Pons (tissue), 1 donor: ENCODE data around the gene LCT.

ENCODE experiments used
- DNase-seq: peaks from one replicate; pipeline ENCODE4 v3.0.0-alpha.2; 2016; ENCODE audit warnings: low spot score

The LCT gene

DNA sequence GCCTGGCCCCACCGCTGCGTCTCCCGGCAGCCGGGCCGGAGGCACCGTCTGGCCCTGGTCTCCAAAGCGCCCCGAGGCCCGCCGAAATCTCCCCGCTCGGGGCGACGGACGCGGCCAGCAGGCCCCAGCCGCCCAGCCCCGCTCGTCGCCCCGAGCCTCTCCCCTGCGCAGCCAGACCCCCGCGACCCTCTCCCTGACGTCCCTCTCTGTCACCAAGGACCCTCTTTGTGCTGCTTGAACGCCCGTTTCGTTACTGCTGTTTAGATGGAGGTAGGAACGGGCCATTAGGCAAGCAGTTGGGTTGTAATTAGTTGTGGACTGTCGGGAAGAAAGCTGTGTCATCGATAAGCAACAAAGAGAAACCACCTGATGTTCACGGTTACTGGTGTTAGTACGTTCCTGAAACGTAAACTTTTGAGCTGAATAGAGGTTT, 94.6 kb downstream of the LCT start:
- DNase-seq: peak; percentile 53

DNA sequence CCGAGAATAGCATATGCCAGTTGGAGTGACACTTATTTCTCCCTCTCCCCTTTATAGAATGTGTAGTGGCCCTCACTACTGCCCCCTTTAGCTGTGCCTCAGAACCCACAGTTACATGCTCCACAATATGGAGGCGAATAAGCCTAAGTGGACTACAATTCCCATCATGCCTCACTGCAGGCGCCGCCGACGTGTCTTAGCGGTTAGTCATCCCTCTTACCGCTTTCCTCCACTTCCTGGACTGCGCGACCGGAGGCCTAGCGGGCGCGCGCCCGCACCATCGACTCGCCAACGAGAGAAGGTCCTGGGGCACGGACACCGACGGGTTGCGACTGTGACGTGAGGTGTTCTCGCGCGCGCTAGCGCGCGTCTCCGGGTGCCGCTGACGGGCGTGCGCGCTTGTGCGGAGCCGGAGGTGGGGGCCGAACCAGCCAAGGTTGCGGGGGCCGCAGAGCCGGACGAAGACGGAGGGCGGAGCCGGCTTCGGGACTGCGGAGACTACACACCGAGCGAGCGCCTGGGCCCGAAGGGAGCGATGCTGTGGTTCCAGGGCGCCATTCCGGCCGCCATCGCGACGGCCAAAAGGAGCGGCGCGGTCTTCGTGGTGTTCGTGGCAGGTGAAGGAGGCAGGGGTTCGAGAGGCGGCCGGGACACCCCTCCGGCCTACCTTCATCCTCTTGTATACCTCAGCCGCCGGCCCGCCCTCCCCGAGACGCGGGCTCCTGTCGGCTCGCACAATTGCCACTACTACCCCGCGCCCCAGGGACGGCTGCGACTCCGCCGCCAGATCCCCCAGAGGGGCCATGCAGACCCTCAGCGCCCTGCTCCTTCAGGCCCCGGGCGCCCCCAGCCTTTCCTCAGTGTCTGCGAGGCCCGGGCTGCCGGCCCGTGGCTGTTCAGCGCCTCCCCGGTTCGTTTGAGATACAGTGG, 95.3 kb downstream of the LCT start, which contains the start of gene UBXN4:
Gene UBXN4, plus strand, starts transcription at position 461 of the 930 bp plus-strand sequence. Its CDS starts 75 bp downstream, at position 536.
- DNase-seq: peak; percentile 99

DNA sequence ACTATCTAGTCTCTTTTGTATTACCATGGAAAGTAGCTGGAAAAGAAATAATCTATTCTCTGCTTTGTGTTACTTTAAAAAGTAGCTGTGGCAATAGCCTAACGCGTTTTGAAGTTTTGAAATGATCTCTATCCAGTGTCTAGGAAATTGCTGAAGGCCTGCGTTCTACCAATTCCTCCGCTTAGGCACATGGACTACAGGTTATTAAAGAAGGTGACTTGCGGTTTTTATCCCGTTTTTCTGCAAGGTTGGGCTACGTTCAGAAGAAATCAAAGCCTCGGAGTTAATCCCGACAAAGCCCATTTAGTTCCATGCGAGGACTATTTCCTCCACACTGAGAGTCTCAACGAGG, 96.0 kb downstream of the LCT start:
- DNase-seq: no peak

DNA sequence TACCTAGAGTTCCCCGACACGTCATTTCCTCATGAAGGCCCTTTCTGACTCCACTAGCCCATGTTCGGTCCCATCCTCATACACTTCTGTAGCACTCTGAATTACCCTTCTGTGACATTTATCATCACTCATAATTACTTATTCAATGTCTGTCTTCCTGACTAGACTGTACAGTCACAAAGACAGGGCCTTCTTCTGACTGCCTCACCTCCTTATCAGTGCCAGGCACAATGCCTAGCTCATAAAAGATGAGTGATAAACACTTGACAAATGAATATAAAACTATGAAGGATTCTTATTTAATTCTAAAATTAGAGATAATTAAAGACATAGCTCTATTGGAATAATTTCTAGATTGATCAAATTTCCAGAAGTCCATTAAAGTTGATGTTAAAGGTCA, 96.8 kb downstream of the LCT start:
- no peak for DNase-seq
